ENCODE data around the gene DPM3. TPM values are rescaled to one million over a fixed set of nuclear protein-coding genes. Genes with fewer than 3 reads are reported as not detected.

DPM3 gene
- total RNA-seq, 1 experiment from 2014 or later = 73.5 TPM

DNA sequence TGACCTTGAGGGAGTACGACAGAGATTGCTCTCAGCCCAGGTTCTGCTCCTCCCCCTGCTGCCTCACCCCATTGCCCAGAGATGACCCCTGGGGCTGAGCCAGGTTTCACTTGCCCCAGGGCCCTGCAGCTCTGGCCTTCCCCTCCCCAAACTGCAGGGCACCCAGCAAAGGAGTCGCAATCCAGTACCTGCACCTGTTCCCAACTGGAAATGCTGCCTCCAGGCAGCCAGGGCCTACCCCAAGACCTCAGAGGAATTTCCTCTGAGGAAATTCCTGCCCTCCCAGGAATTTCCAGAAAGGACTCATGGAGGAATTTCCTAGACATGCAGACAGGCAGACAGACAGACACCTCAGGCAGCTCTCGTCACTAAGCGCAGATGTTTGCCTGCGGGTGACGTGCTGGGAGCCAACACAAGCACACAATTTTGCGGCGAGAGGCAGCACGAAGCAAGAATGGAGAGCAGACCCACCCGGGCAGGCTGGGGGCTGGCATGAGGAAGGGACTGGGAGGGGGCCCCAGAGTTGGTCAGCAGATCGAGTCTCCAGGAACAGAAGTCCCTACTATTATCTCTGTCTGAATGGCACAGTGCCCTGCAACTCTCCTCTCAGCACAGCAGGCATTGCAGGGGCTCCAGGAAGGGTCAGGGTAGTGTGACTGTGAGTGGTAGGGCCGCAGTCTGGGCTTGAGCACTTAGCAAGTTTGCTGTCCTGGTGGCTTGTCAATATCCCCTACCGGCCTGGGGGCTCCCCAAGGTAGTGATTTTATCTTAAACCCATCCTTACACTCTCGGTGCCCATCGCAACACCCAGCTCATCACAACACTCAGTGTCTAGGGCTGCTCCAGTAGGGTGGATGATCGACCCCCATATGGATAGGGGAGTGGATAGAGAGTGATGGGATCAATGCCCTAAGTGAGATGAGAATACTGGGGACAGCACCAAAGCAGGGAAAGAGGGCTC, 15.5 kb downstream of the DPM3 start:
- CTCF ChIA-PET = interaction anchor here (0.7 to 12.9 kb wide), 12 partner anchors 11 to 565 kb away, joined by 3 to 164 read pairs (median 6); partner anchors contain the start of genes ADAM15, KRTCAP2, SLC50A1 and TRIM46
- TF ChIP-seq OVOL2 (CRISPR knock-in tag; IDR thresholded peaks at IDR 0.05; ENCODE audit: borderline replicate concordance) (no peak), EMX1 (CRISPR knock-in tag; IDR thresholded peaks at IDR 0.05) (no peak), SOX15 (CRISPR knock-in tag; IDR thresholded peaks at IDR 0.05) (no peak), NFYB (CRISPR knock-in tag; conservative IDR thresholded peaks at IDR 0.05; ENCODE audit: low read depth) (no peak), ZNF423 (CRISPR knock-in tag; IDR thresholded peaks at IDR 0.05) (no peak), SMAD4 (CRISPR knock-in tag; IDR thresholded peaks at IDR 0.05) (no peak), NFATC4 (CRISPR knock-in tag; IDR thresholded peaks at IDR 0.05) (no peak), NR3C1 (CRISPR knock-in tag; conservative IDR thresholded peaks at IDR 0.05; ENCODE audit: low read depth) (no peak)
- TF ChIP-seq, protein P1, sequence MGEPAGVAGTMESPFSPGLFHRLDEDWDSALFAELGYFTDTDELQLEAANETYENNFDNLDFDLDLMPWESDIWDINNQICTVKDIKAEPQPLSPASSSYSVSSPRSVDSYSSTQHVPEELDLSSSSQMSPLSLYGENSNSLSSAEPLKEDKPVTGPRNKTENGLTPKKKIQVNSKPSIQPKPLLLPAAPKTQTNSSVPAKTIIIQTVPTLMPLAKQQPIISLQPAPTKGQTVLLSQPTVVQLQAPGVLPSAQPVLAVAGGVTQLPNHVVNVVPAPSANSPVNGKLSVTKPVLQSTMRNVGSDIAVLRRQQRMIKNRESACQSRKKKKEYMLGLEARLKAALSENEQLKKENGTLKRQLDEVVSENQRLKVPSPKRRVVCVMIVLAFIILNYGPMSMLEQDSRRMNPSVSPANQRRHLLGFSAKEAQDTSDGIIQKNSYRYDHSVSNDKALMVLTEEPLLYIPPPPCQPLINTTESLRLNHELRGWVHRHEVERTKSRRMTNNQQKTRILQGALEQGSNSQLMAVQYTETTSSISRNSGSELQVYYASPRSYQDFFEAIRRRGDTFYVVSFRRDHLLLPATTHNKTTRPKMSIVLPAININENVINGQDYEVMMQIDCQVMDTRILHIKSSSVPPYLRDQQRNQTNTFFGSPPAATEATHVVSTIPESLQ (CRISPR knock-in tag; IDR thresholded peaks at IDR 0.05) = no peak
- TF ChIP-seq, protein P2, sequence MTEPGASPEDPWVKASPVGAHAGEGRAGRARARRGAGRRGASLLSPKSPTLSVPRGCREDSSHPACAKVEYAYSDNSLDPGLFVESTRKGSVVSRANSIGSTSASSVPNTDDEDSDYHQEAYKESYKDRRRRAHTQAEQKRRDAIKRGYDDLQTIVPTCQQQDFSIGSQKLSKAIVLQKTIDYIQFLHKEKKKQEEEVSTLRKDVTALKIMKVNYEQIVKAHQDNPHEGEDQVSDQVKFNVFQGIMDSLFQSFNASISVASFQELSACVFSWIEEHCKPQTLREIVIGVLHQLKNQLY (CRISPR knock-in tag; IDR thresholded peaks at IDR 0.05) = no peak
- TF ChIP-seq, protein P3, sequence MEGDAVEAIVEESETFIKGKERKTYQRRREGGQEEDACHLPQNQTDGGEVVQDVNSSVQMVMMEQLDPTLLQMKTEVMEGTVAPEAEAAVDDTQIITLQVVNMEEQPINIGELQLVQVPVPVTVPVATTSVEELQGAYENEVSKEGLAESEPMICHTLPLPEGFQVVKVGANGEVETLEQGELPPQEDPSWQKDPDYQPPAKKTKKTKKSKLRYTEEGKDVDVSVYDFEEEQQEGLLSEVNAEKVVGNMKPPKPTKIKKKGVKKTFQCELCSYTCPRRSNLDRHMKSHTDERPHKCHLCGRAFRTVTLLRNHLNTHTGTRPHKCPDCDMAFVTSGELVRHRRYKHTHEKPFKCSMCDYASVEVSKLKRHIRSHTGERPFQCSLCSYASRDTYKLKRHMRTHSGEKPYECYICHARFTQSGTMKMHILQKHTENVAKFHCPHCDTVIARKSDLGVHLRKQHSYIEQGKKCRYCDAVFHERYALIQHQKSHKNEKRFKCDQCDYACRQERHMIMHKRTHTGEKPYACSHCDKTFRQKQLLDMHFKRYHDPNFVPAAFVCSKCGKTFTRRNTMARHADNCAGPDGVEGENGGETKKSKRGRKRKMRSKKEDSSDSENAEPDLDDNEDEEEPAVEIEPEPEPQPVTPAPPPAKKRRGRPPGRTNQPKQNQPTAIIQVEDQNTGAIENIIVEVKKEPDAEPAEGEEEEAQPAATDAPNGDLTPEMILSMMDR (IDR thresholded peaks at IDR 0.05) = no peak
- TF ChIP-seq, protein P4, sequence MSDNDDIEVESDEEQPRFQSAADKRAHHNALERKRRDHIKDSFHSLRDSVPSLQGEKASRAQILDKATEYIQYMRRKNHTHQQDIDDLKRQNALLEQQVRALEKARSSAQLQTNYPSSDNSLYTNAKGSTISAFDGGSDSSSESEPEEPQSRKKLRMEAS (CRISPR knock-in tag; IDR thresholded peaks at IDR 0.05) = no peak
- TF ChIP-seq, protein P5, sequence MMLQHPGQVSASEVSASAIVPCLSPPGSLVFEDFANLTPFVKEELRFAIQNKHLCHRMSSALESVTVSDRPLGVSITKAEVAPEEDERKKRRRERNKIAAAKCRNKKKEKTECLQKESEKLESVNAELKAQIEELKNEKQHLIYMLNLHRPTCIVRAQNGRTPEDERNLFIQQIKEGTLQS (CRISPR knock-in tag; conservative IDR thresholded peaks at IDR 0.05) = no peak
- TF ChIP-seq, protein P6, sequence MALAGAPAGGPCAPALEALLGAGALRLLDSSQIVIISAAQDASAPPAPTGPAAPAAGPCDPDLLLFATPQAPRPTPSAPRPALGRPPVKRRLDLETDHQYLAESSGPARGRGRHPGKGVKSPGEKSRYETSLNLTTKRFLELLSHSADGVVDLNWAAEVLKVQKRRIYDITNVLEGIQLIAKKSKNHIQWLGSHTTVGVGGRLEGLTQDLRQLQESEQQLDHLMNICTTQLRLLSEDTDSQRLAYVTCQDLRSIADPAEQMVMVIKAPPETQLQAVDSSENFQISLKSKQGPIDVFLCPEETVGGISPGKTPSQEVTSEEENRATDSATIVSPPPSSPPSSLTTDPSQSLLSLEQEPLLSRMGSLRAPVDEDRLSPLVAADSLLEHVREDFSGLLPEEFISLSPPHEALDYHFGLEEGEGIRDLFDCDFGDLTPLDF (CRISPR knock-in tag; IDR thresholded peaks at IDR 0.05) = no peak
- TF ChIP-seq, protein P7, sequence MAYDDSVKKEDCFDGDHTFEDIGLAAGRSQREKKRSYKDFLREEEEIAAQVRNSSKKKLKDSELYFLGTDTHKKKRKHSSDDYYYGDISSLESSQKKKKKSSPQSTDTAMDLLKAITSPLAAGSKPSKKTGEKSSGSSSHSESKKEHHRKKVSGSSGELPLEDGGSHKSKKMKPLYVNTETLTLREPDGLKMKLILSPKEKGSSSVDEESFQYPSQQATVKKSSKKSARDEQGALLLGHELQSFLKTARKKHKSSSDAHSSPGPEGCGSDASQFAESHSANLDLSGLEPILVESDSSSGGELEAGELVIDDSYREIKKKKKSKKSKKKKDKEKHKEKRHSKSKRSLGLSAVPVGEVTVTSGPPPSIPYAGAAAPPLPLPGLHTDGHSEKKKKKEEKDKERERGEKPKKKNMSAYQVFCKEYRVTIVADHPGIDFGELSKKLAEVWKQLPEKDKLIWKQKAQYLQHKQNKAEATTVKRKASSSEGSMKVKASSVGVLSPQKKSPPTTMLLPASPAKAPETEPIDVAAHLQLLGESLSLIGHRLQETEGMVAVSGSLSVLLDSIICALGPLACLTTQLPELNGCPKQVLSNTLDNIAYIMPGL (CRISPR knock-in tag; IDR thresholded peaks at IDR 0.05) = no peak
- POLR2A ChIA-PET = interaction anchor here (1.4 to 1.6 kb wide), 3 partner anchors 10 to 48 kb away, joined by 4 to 5 read pairs (median 5); partner anchors contain the start of genes KRTCAP2 and SLC50A1
- ATAC-seq = peak; percentile 6
- Mint-ChIP-seq H3K9me3 (no peaks in the 10 kb centered on the region), H3K4me3 (peak overlapping the region; percentile 61; the same call in 1 of the 2 replicates), H3K27ac (no peak overlapping the region; the same call in 1 of the 2 replicates), H3K36me3 (no peaks in the 10 kb centered on the region), H3K27me3 (ENCODE audit: low read depth) (peaks cover 68% of the 10 kb centered on the region), H3K4me1 (peaks cover 42% of the 10 kb centered on the region)
- peak; percentile 43 for DNase-seq (ENCODE audit: low spot score)

DNA sequence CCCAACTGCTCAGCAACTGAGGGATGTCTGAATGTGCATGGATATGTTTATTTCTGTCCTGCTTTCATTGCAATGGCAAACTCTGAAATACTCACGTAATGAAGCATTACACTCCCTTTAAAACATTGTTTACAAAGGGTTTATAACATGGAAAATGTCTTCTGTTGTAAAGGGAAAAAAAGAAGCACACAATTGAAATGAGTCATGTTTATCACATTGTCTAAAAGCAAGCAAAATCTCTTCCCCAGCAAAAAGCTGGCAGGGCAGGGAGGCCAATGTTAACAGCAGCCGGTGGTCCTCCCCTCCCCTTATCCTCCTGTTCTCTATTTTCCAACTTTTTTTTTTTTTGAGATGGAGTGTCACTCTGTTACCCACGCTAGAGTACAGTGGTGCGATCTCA, 16.5 kb downstream of the DPM3 start:
- Mint-ChIP-seq H3K27me3 (ENCODE audit: low read depth) (peaks cover 76% of the 10 kb centered on the region), H3K4me3 (no peak overlapping the region), H3K36me3 (no peaks in the 10 kb centered on the region), H3K4me1 (peaks cover 32% of the 10 kb centered on the region), H3K27ac (no peak overlapping the region), H3K9me3 (no peaks in the 10 kb centered on the region)
- TF ChIP-seq ZNF121 (CRISPR knock-in tag; IDR thresholded peaks at IDR 0.05) = no peak
- TF ChIP-seq RELA (CRISPR knock-in tag; IDR thresholded peaks at IDR 0.05; ENCODE audit: borderline replicate concordance) = no peak
- CTCF ChIA-PET = interaction anchor here (3.3 to 12.9 kb wide), 4 partner anchors 34 to 44 kb away, joined by 21 to 164 read pairs (median 92); no protein-coding TSS in a partner anchor
- ATAC-seq (no peak), DNase-seq (ENCODE audit: low spot score) (no peak)
- POLR2A ChIA-PET = no interaction called here

All from WTC11 (cell line).